Gastroesophageal sphincter (tissue), 4 donors: ENCODE data around the gene NYAP1. TPM values are rescaled to one million over a fixed set of nuclear protein-coding genes. Genes with fewer than 3 reads are reported as not detected.

ENCODE experiments used
- ATAC-seq: fragments of 150-250 bp; one replicate; pipeline ENCODE4 v1.9.1; 2016; ENCODE audit warnings: mild to moderate bottlenecking, moderate library complexity
- H3K27ac ChIP-seq, 4 donors: fragments of 200-600 bp; sonication (generic) in 3 of 4; 1 replicate in 3 of 4; 2 replicates in 1 of 4; pipeline ENCODE4 v1.5.1; 2016 to 2019
- H3K27me3 ChIP-seq: fragments of 200-600 bp; sonication (generic); one replicate; pipeline ENCODE4 v1.5.1; 2019
- H3K36me3 ChIP-seq, 2 donors: fragments of 200-600 bp; sonication (generic); one replicate each; pipeline ENCODE4 v1.5.1; 2019; ENCODE audit warnings: control low read depth in 1 of 2
- H3K4me1 ChIP-seq, 3 donors: fragments of 200-600 bp; sonication (generic); 1 replicate in 2 of 3; 2 replicates in 1 of 3; pipeline ENCODE4 v1.5.1; 2016 to 2019; ENCODE audit warnings: control low read depth in 2 of 3
- H3K4me3 ChIP-seq, 2 donors: fragments of 200-600 bp; sonication (generic); one replicate each; pipeline ENCODE4 v1.5.1; 2019; ENCODE audit warnings: mild to moderate bottlenecking in 1 of 2, moderate library complexity in 1 of 2
- H3K9me3 ChIP-seq, 3 donors: fragments of 200-600 bp; sonication (generic); one replicate each; pipeline ENCODE4 v1.5.1; 2017 to 2019; ENCODE audit warnings: control low read depth in 2 of 3
- EP300 ChIP-seq: sonication (generic); formaldehyde crosslinking; IDR thresholded peaks from one replicate; pipeline ENCODE4 v1.6.1; 2017; ENCODE audit warnings: antibody characterized with exemption, mild to moderate bottlenecking
- POLR2A ChIP-seq, 2 donors: fragments of 450-650 bp; IDR thresholded peaks; one replicate each; pipeline ENCODE4 v1.6.1; 2017; ENCODE audit warnings: antibody characterized with exemption in 2 of 2, mild to moderate bottlenecking in 2 of 2, moderate library complexity in 1 of 2
- POLR2AphosphoS5 ChIP-seq: sonication (generic); formaldehyde crosslinking; IDR thresholded peaks from one replicate; pipeline ENCODE4 v1.6.1; 2017; ENCODE audit warnings: antibody characterized with exemption
- WGBS, 2 donors: methylation state at CpG; one replicate each; pipeline ENCODE4 v1.1.5; 2018; ENCODE audit warnings: low coverage in 1 of 2; 5-methylcytosine and 5-hydroxymethylcytosine counted together
- total RNA-seq, 4 donors: library from RNA; depleted of rRNA; stranded (reverse); fragments of >200 nt; gene quantifications; one replicate each; pipeline ENCODE4 v1.1.0, GENCODE V29; 2016
- TF ChIP-seq, protein P1 (sequence below), 4 experiments: fragments of 200-600 bp in 2 of 4; fragments of 450-650 bp in 2 of 4; sonication (generic) in 1 of 4; IDR thresholded peaks; one replicate each; pipeline ENCODE4 v1.5.1; 2017 to 2019; ENCODE audit warnings: antibody characterized with exemption in 4 of 4, mild to moderate bottlenecking in 2 of 4, moderate library complexity in 2 of 4

The NYAP1 gene
- total RNA-seq = 1 to 10 TPM in 3 of 4 donors, under 1 TPM in 1; 0.94 to 3.1 (median 1.8) TPM

DNA sequence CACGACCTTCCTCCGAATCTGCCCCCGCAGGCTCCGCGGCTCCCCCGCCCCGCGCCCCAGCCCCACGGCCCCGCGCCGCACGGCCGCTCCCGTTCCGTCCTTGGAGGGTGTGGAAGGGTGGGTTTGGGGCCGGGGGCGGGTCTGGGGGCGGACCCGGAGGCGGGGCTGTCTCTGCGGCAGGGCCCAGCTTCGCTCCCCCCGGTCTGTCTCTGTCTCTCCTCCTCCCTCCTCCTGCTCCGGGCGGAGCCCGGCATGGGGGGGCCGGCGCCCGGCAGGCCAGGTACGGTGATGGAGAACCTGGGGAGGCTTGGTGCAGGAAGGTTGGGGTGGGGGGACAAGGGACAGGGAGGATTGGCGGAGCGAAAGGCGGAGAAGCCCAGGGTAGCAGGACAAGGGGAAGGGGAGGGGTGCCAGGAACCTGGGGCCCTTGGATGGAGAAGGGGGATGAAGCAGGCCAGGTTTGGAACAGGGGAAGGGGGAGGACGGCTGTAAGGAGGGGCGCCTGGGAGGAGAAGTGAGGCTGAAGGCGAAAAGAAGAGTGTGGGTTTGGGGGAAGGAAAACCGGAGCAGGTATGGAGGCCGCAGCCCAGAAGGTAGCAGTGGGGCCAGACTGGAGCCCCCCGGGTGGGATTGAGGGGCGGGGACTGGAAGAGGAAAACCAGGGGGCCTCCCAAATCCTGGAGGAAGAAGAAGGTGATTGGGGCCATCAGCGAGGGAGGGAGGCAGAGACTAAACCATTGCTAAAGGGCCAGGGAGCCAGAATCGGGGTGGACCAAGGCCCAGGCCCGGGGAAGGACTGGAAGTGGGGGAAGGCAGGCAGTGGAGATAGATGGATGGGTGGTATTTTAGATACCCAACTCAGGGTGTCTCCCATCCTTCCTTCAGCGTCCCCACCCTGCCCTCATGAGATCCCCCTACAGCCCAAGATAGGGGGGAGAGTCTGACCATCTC is at the start of gene NYAP1:
Gene NYAP1 (plus strand): TSS at position 206 of the 951 bp plus-strand sequence. CDS start 1,385 bp downstream, outside the sequence.
- peak; percentile 75 for ATAC-seq
- peaks cover 0 to 9% of the 10 kb centered on the region in 2 donors for H3K36me3 ChIP-seq
- no peaks in the 10 kb centered on the region for H3K9me3 ChIP-seq
- 29 to 37% methylated on average over 9 to 17 of the region's 45 CpGs for WGBS, 2 donors
- no peak for TF ChIP-seq POLR2AphosphoS5
- no peak for TF ChIP-seq POLR2A (IDR thresholded peaks at IDR 0.05)
- TF ChIP-seq, protein P1, sequence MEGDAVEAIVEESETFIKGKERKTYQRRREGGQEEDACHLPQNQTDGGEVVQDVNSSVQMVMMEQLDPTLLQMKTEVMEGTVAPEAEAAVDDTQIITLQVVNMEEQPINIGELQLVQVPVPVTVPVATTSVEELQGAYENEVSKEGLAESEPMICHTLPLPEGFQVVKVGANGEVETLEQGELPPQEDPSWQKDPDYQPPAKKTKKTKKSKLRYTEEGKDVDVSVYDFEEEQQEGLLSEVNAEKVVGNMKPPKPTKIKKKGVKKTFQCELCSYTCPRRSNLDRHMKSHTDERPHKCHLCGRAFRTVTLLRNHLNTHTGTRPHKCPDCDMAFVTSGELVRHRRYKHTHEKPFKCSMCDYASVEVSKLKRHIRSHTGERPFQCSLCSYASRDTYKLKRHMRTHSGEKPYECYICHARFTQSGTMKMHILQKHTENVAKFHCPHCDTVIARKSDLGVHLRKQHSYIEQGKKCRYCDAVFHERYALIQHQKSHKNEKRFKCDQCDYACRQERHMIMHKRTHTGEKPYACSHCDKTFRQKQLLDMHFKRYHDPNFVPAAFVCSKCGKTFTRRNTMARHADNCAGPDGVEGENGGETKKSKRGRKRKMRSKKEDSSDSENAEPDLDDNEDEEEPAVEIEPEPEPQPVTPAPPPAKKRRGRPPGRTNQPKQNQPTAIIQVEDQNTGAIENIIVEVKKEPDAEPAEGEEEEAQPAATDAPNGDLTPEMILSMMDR (IDR thresholded peaks at IDR 0.05) = no peak
- no peak for TF ChIP-seq EP300
- peak within 1 kb of the TSS in 3 of 4 donors; percentile 76 to 80 (median 77) for H3K27ac ChIP-seq
- H3K27me3 ChIP-seq = peaks cover 3% of the 10 kb centered on the region
- peaks cover 0 to 48% (median 11%) of the 10 kb centered on the region in 3 donors for H3K4me1 ChIP-seq
- H3K4me3 ChIP-seq = peak within 1 kb of the TSS; percentile 49 to 78

DNA sequence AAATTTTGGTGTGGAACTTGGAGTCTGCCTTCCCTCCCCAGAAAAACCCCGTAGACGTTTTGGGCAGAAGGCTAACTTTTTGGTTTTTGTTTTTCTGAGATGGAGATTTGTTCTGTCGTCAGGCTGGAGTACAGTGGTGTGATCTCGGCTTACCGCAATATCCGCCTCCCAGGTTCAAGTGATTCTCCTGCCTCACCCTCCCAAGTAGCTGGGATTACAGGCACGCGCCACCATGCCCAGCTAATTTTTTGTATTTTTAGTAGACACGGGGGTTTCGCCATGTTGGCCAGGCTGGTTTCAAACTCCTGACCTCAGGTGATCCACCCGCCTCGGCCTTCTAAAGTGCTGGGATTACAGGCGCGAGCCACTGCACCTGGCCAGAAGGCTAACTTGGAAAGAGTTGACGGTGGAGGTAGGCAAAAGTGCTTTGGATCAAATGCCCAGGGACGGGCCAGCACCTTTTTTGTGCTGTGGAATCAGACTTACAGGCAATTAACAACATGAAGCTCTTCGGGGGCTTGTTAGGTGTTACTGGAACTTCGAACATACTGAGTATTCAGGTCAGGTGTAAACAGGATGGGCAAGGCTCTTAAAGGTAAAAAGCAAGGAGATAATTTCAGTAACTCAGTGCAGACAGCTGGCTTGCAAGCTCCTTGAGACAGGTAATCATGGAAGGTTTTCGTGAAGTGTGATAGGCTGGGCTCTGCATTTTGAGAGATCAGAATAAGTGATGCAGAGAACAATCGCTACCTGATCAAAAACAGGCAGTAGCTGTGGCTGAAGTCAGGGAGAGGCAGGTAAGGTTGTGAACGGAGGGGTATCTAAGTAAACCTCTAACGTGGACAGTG is 49.2 kb upstream of the NYAP1 start:
- TF ChIP-seq POLR2AphosphoS5 = no peak

DNA sequence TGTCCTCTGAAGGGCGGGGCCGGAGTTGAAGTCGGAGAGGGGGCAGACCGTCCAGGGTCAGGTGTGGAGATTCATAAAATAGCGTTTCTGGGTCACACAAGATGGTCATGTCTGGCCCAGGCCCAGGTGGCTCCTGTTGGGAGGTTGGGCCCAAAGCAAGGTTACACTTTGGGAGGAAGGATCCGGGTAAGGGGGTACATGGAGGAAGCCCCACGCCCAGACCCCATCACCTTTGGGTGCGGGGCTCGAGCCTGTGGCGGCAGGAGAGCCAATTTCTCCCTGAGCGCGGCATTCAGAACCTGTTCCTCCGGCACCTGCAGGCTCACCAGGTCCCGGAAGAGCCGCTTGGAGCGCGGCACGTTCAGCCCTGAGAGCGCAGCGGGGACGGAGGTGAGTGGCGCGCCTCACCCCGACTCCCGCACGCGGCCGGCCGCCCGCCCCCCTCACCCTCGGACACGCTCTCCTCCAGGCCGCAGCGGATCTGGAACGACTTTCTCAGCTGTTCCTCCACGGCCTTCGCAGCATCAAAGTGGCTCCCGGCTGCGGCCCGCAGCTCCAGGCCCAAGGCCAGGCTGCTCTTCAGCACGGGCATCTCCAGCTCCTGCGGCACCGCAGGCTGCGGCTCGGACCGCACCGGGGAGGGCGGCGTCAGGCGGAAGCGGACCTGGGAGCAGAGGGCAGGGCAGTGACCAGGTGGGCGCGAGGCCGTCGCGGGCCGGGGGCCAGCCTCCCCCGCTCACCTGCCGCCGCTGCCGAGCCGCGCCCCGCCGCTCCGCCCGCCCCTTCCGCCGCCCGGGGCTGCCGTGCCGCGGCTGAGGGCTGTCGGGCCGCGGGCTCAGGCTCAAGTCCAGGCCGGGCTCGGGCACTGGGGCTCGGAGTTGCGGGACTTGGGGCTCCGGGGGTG is 48.1 kb upstream of the NYAP1 start:
- H3K4me1 ChIP-seq = peaks cover 0 to 60% (median 31%) of the 10 kb centered on the region in 3 donors
- H3K36me3 ChIP-seq = peaks cover 0 to 39% of the 10 kb centered on the region in 2 donors
- H3K27me3 ChIP-seq = no peaks in the 10 kb centered on the region
- H3K27ac ChIP-seq = peak overlapping the region; percentile 85 to 99 (median 94)
- no peaks in the 10 kb centered on the region for H3K9me3 ChIP-seq
- H3K4me3 ChIP-seq = peak overlapping the region; percentile 88 to 92
- WGBS, 2 donors = 17% methylated on average over 6 of the region's 81 CpGs; no CpG with 5 or more reads in 1 of the 2 donors
- ATAC-seq = peak; percentile 52
- TF ChIP-seq, protein P1 (IDR thresholded peaks at IDR 0.05) = no peak
- TF ChIP-seq POLR2AphosphoS5 (peak; percentile 26), EP300 (no peak), POLR2A (IDR thresholded peaks at IDR 0.05) (peak in 1 of 2 donors; percentile 17)

More for the DNA sequence above, 49.2 kb upstream of the NYAP1 start:
- Histone ChIP-seq H3K27me3 (no peaks in the 10 kb centered on the region), H3K4me3 (peak overlapping the region in 1 of 2 donors; percentile 92), H3K36me3 (peaks cover 0 to 39% of the 10 kb centered on the region in 2 donors), H3K4me1 (peaks cover 0 to 66% (median 34%) of the 10 kb centered on the region in 3 donors), H3K27ac (peak overlapping the region in 3 of 4 donors; percentile 92 to 99 (median 96)), H3K9me3 (no peaks in the 10 kb centered on the region)
- no peak for ATAC-seq
- WGBS, 2 donors = 60 to 78% methylated on average over 11 to 13 of the region's 22 CpGs

DNA sequence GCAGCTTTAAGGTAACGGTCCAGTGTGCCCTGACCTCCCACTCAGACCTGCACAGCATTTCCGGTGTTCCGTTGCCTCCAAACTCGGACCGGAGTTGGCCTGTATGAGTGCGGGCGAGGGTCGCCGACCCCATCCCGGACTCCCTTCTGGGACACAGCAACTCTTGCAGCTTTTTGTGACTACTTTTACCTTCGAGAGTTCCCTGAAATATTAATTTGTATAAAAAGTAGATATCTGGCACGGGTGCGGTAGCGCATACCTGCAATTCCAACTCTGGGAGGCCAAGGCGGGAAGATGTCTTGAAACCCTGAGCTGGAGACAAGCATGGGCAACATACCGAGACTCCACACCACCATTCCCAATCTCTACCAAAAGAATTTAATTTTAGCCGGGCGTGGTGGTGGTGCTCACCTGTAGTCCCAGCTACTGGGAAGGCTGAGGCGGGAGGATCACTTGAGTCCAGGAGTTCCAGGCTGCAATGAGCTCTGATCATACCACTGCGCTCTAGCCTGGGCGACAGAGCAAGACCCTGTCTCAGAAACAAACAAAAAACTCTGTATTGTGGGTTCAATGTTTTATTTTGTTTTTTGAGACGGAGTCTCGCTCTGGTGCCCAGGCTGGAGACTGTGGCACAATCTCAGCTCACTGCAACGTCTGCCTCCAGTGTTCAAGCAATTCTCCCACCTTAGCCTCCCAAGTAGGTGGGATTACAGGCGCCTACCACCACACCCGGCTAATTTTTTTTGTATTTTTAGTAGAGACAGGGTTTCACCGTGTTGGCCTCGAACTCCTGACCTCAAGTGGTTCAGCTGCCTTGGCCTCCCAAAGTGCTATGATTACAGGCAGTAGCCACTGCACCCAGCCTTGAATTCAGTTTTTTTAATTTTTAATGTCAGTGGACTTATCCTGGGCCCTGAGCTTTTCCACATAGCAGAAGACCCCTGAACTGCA is 46.3 kb upstream of the NYAP1 start:
- peak overlapping the region in 1 of 2 donors; percentile 92 for H3K4me3 ChIP-seq
- peaks cover 0 to 25% of the 10 kb centered on the region in 2 donors for H3K36me3 ChIP-seq
- no peak for ATAC-seq
- no peaks in the 10 kb centered on the region for H3K9me3 ChIP-seq
- TF ChIP-seq, protein P1 (IDR thresholded peaks at IDR 0.05) = no peak
- TF ChIP-seq EP300 (no peak), POLR2A (IDR thresholded peaks at IDR 0.05) (no peak), POLR2AphosphoS5 (no peak)
- H3K4me1 ChIP-seq = peaks cover 0 to 42% (median 16%) of the 10 kb centered on the region in 3 donors
- peak overlapping the region in 3 of 4 donors; percentile 92 to 99 (median 96) for H3K27ac ChIP-seq
- WGBS, 2 donors = 60 to 77% methylated on average over 1 to 12 of the region's 28 CpGs
- no peaks in the 10 kb centered on the region for H3K27me3 ChIP-seq
